Heart left ventricle (tissue), 13 donors: ENCODE results near the gene TMEM156.

Source experiments
- CTCF ChIP-seq, 12 donors: fragments of 200-600 bp; sonication (generic) in 4 of 12; IDR thresholded peaks; one replicate each; pipeline versions ENCODE4 v1.5.0 to v1.8.0; 2018 to 2022; ENCODE audit warnings: antibody characterized with exemption in 12 of 12, mild to moderate bottlenecking in 5 of 12
- POLR2A ChIP-seq, 2 donors: fragments of 450-650 bp; IDR thresholded peaks; one replicate each; pipeline ENCODE4 v1.6.1; 2017; ENCODE audit warnings: antibody characterized with exemption in 2 of 2, mild to moderate bottlenecking in 2 of 2, moderate library complexity in 2 of 2
- donor health status: ischemic (EF 13 %, LVEDD 7.1; RV severe dilation, severe dysfunction).
- donor health status: DM: no; HTN: yes; CAD: no.
- donor health status: DM: no; HTN: no; CAD: no.
- donor health status: ischemic (EF 25% LVEDD 6.9; RV normal size, moderate dysfunction).
- donor health status: ischemic (EF 25% LVEDD 5.7; RV mildly dilated, moderate dysfunction).
- donor health status: ischemic (EF 35%, LVEDD 5.7; RV mildly dilated, moderate dysfunction).
- donor health status: nonischemic (EF 11% LVEDD 7.7; RV severe dilation, severe dysfunction).
- donor health status: DM: yes; HTN: yes; CAD: no.
- donor health status: PGD.
- donor health status: ischemic (EF 29% LVEDD 5.4; RV normal size, mild dysfunction).
- donor health status: nonischemic (EF 23%, LVEDD 6.1; RV moderate dilation, normal function).

- TF ChIP-seq POLR2A (IDR thresholded peaks at IDR 0.05) (no peak), CTCF (IDR thresholded peaks at IDR 0.05) (no peak)
Observed at GRCh38 chr4:38950159-38950558, 82.0 kb downstream of the TMEM156 start.
